Endothelial cell of umbilical vein (primary cell): ENCODE measurements around the gene MVB12B. TPM values are rescaled to one million over a fixed set of nuclear protein-coding genes. Genes with fewer than 3 reads are reported as not detected.

ENCODE experiments used
- BruUV-seq: library from RNA; stranded (reverse); fragments of 400-500 nt; replicated peaks from 2 replicates; lab custom pipeline; 2021; lab: Mats Ljungman, UMichigan
- CTCF ChIA-PET: fragments of 300-600, 350-600 bp; sonication (Branson Sonifier 250); formaldehyde crosslinking; loops from one replicate; lab custom pipeline; 2021; ENCODE audit warnings: antibody characterized with exemption, inconsistent platforms; lab: Charles Lee
- POLR2A ChIA-PET: fragments of 300-600, 350-600 bp; sonication (Branson Sonifier 250); formaldehyde crosslinking; loops from one replicate; lab custom pipeline; 2021; ENCODE audit warnings: antibody characterized with exemption, inconsistent platforms; lab: Charles Lee
- DNase-seq: peaks from one replicate; pipeline ENCODE4 v3.0.0-alpha.2; 2011; ENCODE audit warnings: low read depth, low spot score
- FAIRE-seq: peaks from 2 replicates; lab custom pipeline; 2011; peaks lifted over from hg19 to GRCh38; lab: Jason Lieb, UNC
- H2AFZ ChIP-seq: 2 replicates; pipeline ENCODE4 v1.6.0; 2012; ENCODE audit warnings: low read depth, low read length, control low read depth, inconsistent platforms
- H3K27ac ChIP-seq: 2 replicates; pipeline ENCODE4 v1.5.1; 2011; ENCODE audit warnings: low read depth, mild to moderate bottlenecking, control low read depth, low read length, moderate library complexity; ENCODE audit not compliant: insufficient read depth
- H3K27me3 ChIP-seq, 2 experiments: 2 replicates each; pipeline versions ENCODE4 v1.6.0 to v1.6.1; 2011; ENCODE audit warnings: low read length in 2 of 2, mixed read lengths in 1 of 2; ENCODE audit not compliant: control insufficient read depth in 2 of 2, insufficient read depth in 2 of 2
- H3K36me3 ChIP-seq, 2 experiments: 2 replicates in 1 of 2; 3 replicates in 1 of 2; pipeline ENCODE4 v1.5.1; 2011; ENCODE audit warnings: low read length in 2 of 2, mild to moderate bottlenecking in 1 of 2, moderate library complexity in 1 of 2; ENCODE audit not compliant: control insufficient read depth in 2 of 2, insufficient read depth in 2 of 2; ENCODE audit errors: extremely low read depth in 1 of 2
- H3K4me1 ChIP-seq: 3 replicates; pipeline ENCODE4 v1.5.1; 2011; ENCODE audit warnings: mild to moderate bottlenecking, low read length; ENCODE audit not compliant: control insufficient read depth, insufficient read depth; ENCODE audit errors: extremely low read depth
- H3K4me2 ChIP-seq: 2 replicates; pipeline ENCODE4 v1.6.1; 2011; ENCODE audit warnings: low read length, control low read depth, mixed read lengths; ENCODE audit not compliant: insufficient read depth
- H3K4me3 ChIP-seq, 3 experiments: fragments of 200-600 bp in 1 of 3; sonication (generic), shearing (Covaris generic) in 1 of 3; replicated peaks in 1 of 3; 2 replicates each; pipeline ENCODE4 v1.5.1; 2011 to 2016; ENCODE audit warnings: control low read depth in 3 of 3, low read length in 3 of 3, mild to moderate bottlenecking in 2 of 3, inconsistent platforms in 1 of 3, low read depth in 1 of 3, moderate library complexity in 1 of 3; ENCODE audit not compliant: insufficient read depth in 1 of 3
- H3K79me2 ChIP-seq: 2 replicates; pipeline ENCODE4 v1.6.0; 2012; ENCODE audit warnings: low read length, inconsistent platforms; ENCODE audit not compliant: control insufficient read depth, insufficient read depth
- H3K9ac ChIP-seq: replicated peaks from 2 replicates; pipeline ENCODE3; 2011; ENCODE audit warnings: low read length, control low read depth; ENCODE audit not compliant: insufficient read depth; ENCODE audit errors: extremely low read depth
- H3K9me1 ChIP-seq: replicated peaks from 3 replicates; pipeline ENCODE4 v1.6.0; 2011; ENCODE audit warnings: mild to moderate bottlenecking, low read length; ENCODE audit not compliant: control insufficient read depth, insufficient read depth; ENCODE audit errors: extremely low read depth
- H3K9me3 ChIP-seq: replicated peaks from 2 replicates; pipeline ENCODE4 v1.5.1; 2012; ENCODE audit warnings: low read length, inconsistent platforms; ENCODE audit not compliant: control insufficient read depth, insufficient read depth
- H4K20me1 ChIP-seq: replicated peaks from 2 replicates; pipeline ENCODE3; 2011; ENCODE audit warnings: mild to moderate bottlenecking, low read length; ENCODE audit not compliant: control insufficient read depth, insufficient read depth; ENCODE audit errors: extremely low read depth
- CTCF ChIP-seq, 2 donors: IDR thresholded peaks; 1 replicate in 1 of 2; 2 replicates in 1 of 2; pipeline ENCODE4 v1.5.1; 2011; ENCODE audit warnings: low read length in 2 of 2, mild to moderate bottlenecking in 2 of 2, moderate library complexity in 2 of 2, control low read depth in 1 of 2, inconsistent platforms in 1 of 2, low read depth in 1 of 2; ENCODE audit not compliant: insufficient read depth in 1 of 2; ENCODE audit errors: extremely low read depth in 1 of 2
- EZH2 ChIP-seq: IDR thresholded peaks from 2 replicates; pipeline ENCODE4 v1.6.1; 2012; ENCODE audit warnings: borderline replicate concordance, low read depth, mild to moderate bottlenecking, moderate library complexity, low read length, inconsistent platforms; ENCODE audit not compliant: severe bottlenecking
- JUN ChIP-seq: IDR thresholded peaks from 2 replicates; pipeline ENCODE4 v1.6.1; 2011; ENCODE audit warnings: borderline replicate concordance, low read depth; ENCODE audit not compliant: insufficient read length, insufficient read depth
- MAX ChIP-seq: IDR thresholded peaks from 2 replicates; pipeline ENCODE4 v1.6.1; 2011; ENCODE audit not compliant: insufficient read depth, insufficient read length
- MYC ChIP-seq: IDR thresholded peaks from one replicate; pipeline ENCODE4 v1.6.1; 2011; ENCODE audit warnings: mild to moderate bottlenecking, low read depth, low read length
- POLR2A ChIP-seq: IDR thresholded peaks from 2 replicates; pipeline ENCODE4 v1.6.1; 2012; ENCODE audit warnings: low read depth, mild to moderate bottlenecking, control low read depth, low read length
- POLR2AphosphoS5 ChIP-seq: IDR thresholded peaks from 2 replicates; pipeline ENCODE4 v1.6.1; 2012; ENCODE audit warnings: low read depth, mild to moderate bottlenecking, control low read depth, low read length, moderate library complexity; ENCODE audit not compliant: insufficient read depth
- dilution Hi-C: fragments of 300-500 bp; cut with MboI; formaldehyde crosslinking; loops from one replicate; pipeline ENCODE4 v1.15.0; 2019; ENCODE audit warnings: low sequenced_read_pairs; ENCODE audit not compliant: extremely low pct_ligation_motif_present
- intact Hi-C: fragments of 100-400 bp; cut with micrococcal nuclease; formaldehyde crosslinking; loops from one replicate; pipeline ENCODE4 v1.10.0; 2022
- polyA plus RNA-seq, 4 experiments: library from polyadenylated mRNA; depleted of rRNA in 3 of 4; stranded (reverse) in 3 of 4; unstranded in 1 of 4; fragments of >200 nt; gene quantifications; 2 replicates each; pipeline versions ENCODE4 v1.2.1 to v1.2.3, GENCODE V29; 2011 to 2012; ENCODE audit warnings: missing spikeins in 1 of 4
- total RNA-seq: library from RNA; stranded (reverse); gene quantifications from 2 replicates; pipeline ENCODE4 v1.2.3, GENCODE V29; 2021

The MVB12B gene
- total and polyA plus RNA-seq, 2 donors (not counting 3 experiments of a cell fraction or from before 2014, with no cell fraction given): 6.6 to 17.3 TPM

- Histone ChIP-seq H3K4me2 (no peak overlapping the region), H3K9me1 (no peaks in the 10 kb centered on the region), H2AFZ (no peak overlapping the region), H3K9me3 (no peaks in the 10 kb centered on the region), H3K4me3 (no peak overlapping the region), H3K36me3 (no peaks in the 10 kb centered on the region), H4K20me1 (no peaks in the 10 kb centered on the region), H3K4me1 (no peaks in the 10 kb centered on the region), H3K27me3 (peaks cover 0 to 2% of the 10 kb centered on the region in 2 experiments), H3K27ac (no peak overlapping the region), H3K79me2 (no peaks in the 10 kb centered on the region), H3K9ac (no peak overlapping the region)
- CTCF ChIA-PET: interaction anchor here (0.9 to 1.3 kb wide), 3 partner anchors 9 to 884 kb away, joined by 3 to 7 read pairs (median 6); no protein-coding TSS in a partner anchor
- dilution Hi-C loops (no loop called here), intact Hi-C loops (no loop called here)
- BruUV-seq: no TSS peak
- TF ChIP-seq MAX: no peak
- TF ChIP-seq CTCF (IDR thresholded peaks at IDR 0.05; ENCODE audit: extremely low read depth in 1 of 2, insufficient read depth in 1 of 2, low read depth in 1 of 2, low read length in 2 of 2): no peak
- TF ChIP-seq POLR2AphosphoS5: no peak
- no peak for TF ChIP-seq JUN
- TF ChIP-seq MYC: no peak
- TF ChIP-seq EZH2: no peak
- TF ChIP-seq POLR2A: no peak
- POLR2A ChIA-PET: no interaction called here
- DNase-seq (no peak), FAIRE-seq (no peak)
These were observed 34.7 kb upstream of the MVB12B start for GRCh38 chr9:126291925-126292324.
